ENCODE data around the gene DUSP12. TPM values are rescaled to one million over a fixed set of nuclear protein-coding genes. Genes with fewer than 3 reads are reported as not detected.

Gene DUSP12
- total and polyA plus RNA-seq, 9 of the 15 experiments (the other 6 are each of a cell fraction or from before 2014, with no cell fraction given), result 10.4 to 81.4 (median 43.6) TPM

GRCh38 chr1:161726473-161727255, 22.9 kb upstream of the DUSP12 start (continued):
- no peak for TF ChIP-seq SNAPC5 (CRISPR knock-in tag; IDR thresholded peaks at IDR 0.05)
- no peak for TF ChIP-seq ELK1 (CRISPR knock-in tag; IDR thresholded peaks at IDR 0.05)
- TF ChIP-seq ZSCAN29 (IDR thresholded peaks at IDR 0.05), result peak; percentile 51; the same call in 1 of the 2 replicates
- TF ChIP-seq, protein P1, sequence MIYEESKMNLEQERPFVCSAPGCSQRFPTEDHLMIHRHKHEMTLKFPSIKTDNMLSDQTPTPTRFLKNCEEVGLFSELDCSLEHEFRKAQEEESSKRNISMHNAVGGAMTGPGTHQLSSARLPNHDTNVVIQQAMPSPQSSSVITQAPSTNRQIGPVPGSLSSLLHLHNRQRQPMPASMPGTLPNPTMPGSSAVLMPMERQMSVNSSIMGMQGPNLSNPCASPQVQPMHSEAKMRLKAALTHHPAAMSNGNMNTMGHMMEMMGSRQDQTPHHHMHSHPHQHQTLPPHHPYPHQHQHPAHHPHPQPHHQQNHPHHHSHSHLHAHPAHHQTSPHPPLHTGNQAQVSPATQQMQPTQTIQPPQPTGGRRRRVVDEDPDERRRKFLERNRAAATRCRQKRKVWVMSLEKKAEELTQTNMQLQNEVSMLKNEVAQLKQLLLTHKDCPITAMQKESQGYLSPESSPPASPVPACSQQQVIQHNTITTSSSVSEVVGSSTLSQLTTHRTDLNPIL (CRISPR knock-in tag; IDR thresholded peaks at IDR 0.05), result no peak
- TF ChIP-seq ZNF347 (CRISPR knock-in tag; IDR thresholded peaks at IDR 0.05; ENCODE audit: low read depth), result no peak
- TF ChIP-seq ZNF280A (IDR thresholded peaks at IDR 0.05; ENCODE audit: low read depth, partially characterized antibody), result no peak
- TF ChIP-seq PPARD (CRISPR knock-in tag; IDR thresholded peaks at IDR 0.05), result no peak
- no peak for TF ChIP-seq SMC3 (conservative IDR thresholded peaks at IDR 0.05; ENCODE audit: insufficient read depth, low read depth, low read length)
- TF ChIP-seq, protein P2, sequence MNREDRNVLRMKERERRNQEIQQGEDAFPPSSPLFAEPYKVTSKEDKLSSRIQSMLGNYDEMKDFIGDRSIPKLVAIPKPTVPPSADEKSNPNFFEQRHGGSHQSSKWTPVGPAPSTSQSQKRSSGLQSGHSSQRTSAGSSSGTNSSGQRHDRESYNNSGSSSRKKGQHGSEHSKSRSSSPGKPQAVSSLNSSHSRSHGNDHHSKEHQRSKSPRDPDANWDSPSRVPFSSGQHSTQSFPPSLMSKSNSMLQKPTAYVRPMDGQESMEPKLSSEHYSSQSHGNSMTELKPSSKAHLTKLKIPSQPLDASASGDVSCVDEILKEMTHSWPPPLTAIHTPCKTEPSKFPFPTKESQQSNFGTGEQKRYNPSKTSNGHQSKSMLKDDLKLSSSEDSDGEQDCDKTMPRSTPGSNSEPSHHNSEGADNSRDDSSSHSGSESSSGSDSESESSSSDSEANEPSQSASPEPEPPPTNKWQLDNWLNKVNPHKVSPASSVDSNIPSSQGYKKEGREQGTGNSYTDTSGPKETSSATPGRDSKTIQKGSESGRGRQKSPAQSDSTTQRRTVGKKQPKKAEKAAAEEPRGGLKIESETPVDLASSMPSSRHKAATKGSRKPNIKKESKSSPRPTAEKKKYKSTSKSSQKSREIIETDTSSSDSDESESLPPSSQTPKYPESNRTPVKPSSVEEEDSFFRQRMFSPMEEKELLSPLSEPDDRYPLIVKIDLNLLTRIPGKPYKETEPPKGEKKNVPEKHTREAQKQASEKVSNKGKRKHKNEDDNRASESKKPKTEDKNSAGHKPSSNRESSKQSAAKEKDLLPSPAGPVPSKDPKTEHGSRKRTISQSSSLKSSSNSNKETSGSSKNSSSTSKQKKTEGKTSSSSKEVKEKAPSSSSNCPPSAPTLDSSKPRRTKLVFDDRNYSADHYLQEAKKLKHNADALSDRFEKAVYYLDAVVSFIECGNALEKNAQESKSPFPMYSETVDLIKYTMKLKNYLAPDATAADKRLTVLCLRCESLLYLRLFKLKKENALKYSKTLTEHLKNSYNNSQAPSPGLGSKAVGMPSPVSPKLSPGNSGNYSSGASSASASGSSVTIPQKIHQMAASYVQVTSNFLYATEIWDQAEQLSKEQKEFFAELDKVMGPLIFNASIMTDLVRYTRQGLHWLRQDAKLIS (CRISPR knock-in tag; IDR thresholded peaks at IDR 0.05), result peak; percentile 58; the same call in 1 of the 2 replicates
- no peak for TF ChIP-seq ZNF274 (IDR thresholded peaks at IDR 0.05; ENCODE audit: borderline replicate concordance, low read depth, low read length)
- TF ChIP-seq MBD2 (IDR thresholded peaks at IDR 0.05; ENCODE audit: borderline replicate concordance, low read depth), result peak; percentile 63
- TF ChIP-seq KLF16 (IDR thresholded peaks at IDR 0.05), result no peak
- no peak for TF ChIP-seq MXI1 (IDR thresholded peaks at IDR 0.05; ENCODE audit: low read depth, low read length)
- no peak for TF ChIP-seq ZNF12 (CRISPR knock-in tag; IDR thresholded peaks at IDR 0.05)
- TF ChIP-seq, protein P3, sequence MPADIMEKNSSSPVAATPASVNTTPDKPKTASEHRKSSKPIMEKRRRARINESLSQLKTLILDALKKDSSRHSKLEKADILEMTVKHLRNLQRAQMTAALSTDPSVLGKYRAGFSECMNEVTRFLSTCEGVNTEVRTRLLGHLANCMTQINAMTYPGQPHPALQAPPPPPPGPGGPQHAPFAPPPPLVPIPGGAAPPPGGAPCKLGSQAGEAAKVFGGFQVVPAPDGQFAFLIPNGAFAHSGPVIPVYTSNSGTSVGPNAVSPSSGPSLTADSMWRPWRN (IDR thresholded peaks at IDR 0.05; ENCODE audit: low read depth), result no peak
- TF ChIP-seq STAT5A (IDR thresholded peaks at IDR 0.05; ENCODE audit: borderline replicate concordance, low read length), result 0 out of 2 replicates have a peak, but pooled peaks have one; percentile 7
- no peak for TF ChIP-seq FOXA1 (IDR thresholded peaks at IDR 0.05; ENCODE audit: borderline replicate concordance)
